HG03025 (cell line): ENCODE data around the gene GRPR.
"Not testable (repeated sequence)": the region's sequence is repeated elsewhere in the genome, so short reads cannot be mapped to it uniquely, and the experiment has no call there.

ENCODE experiments used
- ATAC-seq: cut with Tn5 transposase; IDR thresholded peaks from one replicate; pipeline ENCODE4 v1.9.1; 2021; ENCODE audit warnings: mild to moderate bottlenecking, moderate library complexity; ENCODE audit not compliant: unreplicated experiment, low FRiP score

GRPR gene

DNA sequence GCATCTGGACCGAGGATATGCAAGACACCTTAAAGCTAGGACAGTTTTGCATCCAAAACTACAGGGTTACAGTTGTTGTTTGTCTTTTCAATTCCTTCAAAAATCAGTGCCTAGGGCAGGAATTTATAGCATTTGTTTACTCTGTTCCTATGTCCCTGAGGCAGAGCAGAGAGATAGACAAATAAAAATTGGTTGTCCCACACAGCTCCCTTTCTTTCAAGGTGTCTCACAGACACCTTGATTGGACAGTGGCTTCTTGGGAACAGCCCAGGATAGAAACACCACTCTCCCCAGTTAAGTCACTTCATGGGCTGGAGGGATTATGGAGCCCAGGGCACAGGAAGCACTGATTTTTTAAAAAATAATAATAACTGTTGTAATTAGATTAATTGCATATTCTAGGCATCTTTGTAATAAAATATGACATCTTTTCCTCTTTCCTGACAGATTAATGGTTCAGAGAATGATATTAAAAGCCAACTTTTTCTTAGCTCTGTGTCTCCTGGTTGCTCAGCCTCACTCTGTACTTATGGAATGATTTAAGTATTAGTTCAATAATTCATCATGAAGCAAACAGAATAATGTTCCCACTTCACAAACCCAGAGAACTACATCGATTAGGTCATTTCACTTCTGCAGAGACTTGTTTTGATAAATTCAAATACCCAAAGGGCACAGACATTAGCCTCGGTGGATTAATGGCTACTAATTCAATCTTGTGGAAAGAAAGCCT is 52.1 kb downstream of the GRPR start:
- no peak for ATAC-seq

GRCh38 chrX:16177260-16177659 is 53.9 kb downstream of the GRPR start:
- ATAC-seq: no peak

- ATAC-seq: not testable (repeated sequence)
These were observed 60.5 kb downstream of the GRPR start for GRCh38 chrX:16183843-16184242.

DNA sequence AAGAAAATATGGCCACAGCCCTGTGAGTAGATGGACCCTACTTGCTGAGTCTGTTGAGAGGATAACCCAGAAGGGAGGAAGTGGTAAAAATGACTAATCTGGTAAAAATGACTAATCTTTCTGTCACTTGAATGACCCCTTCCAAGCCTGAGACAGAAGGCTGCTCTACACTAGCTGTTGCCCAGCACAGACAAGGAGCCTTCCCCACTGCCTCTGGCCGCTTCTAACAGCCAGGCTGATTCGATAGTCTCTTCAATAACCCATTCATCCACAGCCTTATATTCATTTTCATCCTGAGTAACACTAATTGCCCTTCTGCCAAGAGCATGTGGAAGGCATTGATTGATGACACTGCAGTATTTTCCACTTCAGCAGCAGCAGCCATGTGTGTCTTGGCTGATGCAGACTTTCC is 62.4 kb downstream of the GRPR start:
- peak; percentile 64 for ATAC-seq

- ATAC-seq: no peak
These were observed 63.1 kb downstream of the GRPR start for GRCh38 chrX:16186380-16187007.

GRCh38 chrX:16187024-16187760 is 63.8 kb downstream of the GRPR start:
- ATAC-seq: no peak

DNA sequence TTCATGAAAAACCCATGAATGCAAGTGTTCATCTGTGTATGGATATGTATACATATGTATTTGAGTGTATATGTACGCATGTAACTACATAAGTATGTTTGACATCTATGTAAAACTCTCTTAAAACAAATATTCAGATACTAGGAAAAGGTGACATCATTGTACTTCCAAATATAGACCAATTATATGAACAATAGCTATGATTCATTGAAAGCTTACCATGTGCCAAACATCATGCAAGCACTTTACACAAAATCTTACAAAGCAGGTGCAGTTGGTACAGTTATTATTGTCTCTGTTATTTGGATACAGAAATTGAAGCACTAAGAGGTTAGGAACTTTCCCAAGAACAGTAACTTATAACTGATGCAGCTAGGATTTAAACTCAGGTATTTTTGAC is 65.3 kb downstream of the GRPR start:
- ATAC-seq: no peak

DNA sequence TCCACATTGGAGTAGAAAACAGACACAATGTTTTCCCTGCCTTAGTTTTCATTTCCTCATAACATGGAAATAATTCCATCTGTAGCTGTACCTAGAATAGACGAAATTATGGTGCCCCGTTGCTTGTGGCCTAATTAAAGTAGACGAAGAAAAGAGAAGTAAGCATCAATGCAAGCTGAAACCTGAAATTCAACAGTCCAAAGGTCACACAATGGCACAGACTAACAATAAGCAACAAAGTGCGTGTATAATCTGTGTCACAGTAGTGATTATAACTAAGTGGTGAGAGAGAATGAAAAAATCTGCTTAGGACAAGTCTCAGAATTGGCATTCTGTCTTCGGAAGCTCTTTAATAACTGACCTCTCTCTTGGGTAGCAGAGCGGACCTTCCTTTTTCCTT is 68.2 kb downstream of the GRPR start:
- no peak for ATAC-seq

GRCh38 chrX:16196829-16197228 is 73.5 kb downstream of the GRPR start:
- no peak for ATAC-seq

DNA sequence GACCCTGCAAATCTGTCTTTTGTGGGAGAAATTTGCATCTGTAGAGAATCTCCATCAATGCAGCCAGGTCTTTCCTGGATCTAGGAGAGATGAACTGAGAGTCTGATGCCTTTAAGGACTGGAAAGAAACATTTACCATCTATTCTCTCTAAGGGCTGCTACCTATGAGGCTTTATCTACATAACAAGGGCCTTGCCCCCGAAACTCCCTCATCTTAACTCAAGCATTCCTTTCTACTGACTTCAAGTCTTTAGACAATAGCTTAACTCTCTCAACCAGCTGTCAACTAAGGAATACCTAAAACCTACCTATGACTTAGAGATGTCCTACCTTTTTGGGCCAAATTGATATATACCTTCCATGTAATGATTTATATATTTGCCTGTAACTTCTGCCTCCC is 76.0 kb downstream of the GRPR start:
- ATAC-seq: no peak

GRCh38 chrX:16202943-16203342 is 79.6 kb downstream of the GRPR start:
- no peak for ATAC-seq
